Epidermal melanocyte (primary cell): ENCODE results near the gene UBE4A.

Experiments used
- DNase-seq: peaks from one replicate; pipeline ENCODE4 v3.0.0; 2011; ENCODE audit warnings: low spot score; ENCODE audit not compliant: insufficient read length

The UBE4A gene

DNA sequence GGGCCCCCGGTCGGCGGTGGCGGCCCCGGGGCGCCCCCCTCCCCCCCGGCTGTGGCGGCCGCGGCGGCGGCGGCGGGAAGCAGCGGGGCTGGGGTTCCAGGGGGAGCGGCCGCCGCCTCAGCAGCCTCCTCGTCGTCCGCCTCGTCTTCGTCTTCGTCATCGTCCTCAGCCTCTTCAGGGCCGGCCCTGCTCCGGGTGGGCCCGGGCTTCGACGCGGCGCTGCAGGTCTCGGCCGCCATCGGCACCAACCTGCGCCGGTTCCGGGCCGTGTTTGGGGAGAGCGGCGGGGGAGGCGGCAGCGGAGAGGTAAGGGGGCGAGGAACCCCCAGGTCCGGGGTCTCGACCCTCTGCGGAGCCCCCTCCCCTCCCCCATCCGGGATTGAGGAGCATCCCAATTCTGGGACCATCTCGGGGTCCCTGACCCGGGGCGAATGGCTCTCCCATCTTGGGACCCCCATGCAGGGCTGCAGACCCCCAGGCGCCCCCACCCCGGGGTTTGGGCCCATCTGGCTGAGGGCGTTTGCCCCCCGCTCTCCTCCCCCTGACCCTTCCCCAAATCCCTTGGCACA lies 77.3 kb downstream of the UBE4A start:
- DNase-seq = no peak

DNA sequence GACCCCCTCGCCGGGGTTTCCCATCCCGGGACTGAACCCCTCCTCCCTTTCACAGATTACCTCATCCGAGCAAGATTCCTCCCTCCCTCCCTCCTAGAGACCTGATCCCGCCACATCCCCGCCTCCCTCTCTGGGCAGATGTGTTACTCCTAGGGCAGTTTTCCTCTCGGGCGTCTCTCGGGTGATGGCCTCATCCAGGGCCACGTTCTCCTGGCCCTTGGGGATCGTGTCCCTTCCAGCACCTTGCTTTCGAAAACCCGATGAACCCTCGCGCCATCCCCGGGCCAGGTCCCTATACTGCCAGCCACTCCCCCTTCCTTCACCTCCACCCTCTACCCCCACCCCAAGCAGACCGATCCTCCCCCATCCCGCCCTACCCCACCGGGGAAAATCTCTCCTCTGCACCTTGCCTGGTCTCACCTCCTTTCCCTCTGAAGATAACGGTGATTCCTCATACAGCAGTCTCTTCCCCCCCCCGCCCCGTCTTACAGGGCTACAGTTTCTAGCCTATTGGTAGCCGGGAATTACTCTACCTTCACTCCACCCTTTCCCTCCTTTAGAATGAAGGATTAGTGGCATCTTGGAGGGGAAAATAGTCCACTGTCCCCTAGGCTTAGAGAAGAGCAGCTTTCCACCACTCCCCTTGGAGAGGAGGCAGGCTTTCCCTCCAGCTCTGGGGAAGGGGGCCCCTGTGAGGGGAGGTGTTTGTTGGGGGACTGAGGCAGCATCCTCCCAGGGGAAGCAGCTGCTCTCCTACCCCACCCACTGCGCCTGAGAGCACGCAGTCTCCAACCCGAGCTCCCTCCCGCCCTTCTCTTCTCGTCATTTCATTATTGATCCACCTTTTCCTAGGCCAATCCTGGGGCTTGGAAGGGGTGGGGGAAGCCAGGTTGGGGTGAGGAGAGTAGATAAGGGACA lies 78.1 kb downstream of the UBE4A start:
- DNase-seq = no peak

DNA sequence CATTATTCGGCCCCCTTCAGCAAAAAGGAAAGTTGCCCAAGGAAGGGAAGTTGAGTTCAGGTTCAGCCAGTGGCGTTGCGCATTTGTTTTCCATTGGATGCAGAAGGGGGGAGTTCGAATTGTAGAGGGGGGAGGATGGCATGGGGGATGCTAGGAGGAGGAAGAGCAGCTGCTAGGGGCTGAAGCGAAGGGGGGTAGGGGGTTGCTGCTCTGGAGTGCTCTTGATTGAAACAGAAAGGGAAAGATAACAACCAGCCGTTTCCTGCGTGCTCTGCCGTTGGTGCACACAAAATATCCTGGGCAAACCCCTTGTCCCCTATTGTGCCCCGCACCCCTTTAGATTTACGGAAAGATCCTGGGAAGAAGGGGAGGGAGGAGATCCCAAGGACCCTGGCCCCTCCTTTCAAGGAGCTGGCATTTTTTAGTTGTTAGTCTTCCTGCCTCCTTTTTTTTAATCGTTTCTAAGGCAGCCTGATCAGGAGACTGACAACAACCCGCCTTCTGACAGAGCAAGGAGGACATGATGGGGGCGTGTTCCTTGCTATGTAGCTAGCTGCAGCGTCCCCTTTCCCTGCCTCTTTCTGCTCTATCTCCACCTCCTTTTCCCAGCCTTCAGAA lies 79.0 kb downstream of the UBE4A start:
- DNase-seq = peak; percentile 93

GRCh38 chr11:118439646-118440045 lies 80.2 kb downstream of the UBE4A start:
- no peak for DNase-seq

GRCh38 chr11:118441770-118442275 lies 82.4 kb downstream of the UBE4A start:
- DNase-seq = no peak

DNA sequence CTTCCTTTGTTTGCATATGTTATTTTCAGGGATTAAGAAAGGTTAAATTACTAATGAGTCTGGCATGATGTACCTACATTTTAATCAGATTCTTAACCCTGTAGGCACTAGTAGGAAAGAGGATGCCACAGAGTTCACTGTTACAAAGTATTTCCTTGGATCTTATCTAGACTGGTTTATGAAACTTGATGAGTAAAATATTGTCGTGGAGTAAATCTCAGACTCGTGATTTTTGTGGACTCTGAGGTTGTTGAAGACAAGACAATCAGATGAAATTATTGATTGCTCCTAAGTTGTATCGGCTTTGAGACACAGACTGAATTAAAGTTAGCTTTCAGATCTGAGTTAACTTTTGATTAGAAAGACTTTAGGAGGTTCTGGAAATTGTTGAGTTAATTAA lies 82.9 kb downstream of the UBE4A start:
- DNase-seq = no peak

DNA sequence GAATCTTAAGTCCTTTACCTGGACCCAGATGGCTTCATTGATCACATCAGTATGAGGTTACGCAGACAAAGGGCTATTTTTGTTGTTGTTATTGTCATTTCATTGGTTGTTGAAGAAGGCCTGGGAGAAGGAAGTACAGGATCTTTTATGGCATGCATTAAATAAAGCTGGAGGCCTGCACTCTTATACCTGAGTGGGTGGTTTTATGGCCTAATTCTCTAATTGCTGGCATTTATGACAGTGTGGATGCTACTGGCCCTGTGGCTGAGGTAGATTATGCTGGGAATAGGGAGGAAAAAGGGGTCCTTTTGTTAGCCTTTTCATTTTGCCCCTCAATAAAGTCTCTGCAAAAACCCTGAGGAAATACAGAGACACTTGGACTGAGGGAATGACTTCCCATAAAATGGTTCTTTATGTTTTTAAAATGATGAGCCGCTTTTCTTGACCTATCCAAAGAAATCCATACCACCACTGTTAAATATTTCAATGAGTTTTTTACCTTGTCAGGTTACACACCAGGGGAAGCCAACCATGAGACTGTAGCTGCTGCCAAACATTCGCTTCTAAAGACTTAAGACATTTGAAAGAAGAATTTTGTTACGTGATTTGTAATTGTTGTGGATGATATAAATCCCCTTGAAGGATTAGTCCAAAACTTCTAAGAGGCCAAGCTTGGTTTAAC lies 83.6 kb downstream of the UBE4A start:
- DNase-seq = no peak

- DNase-seq = no peak
These were observed 84.3 kb downstream of the UBE4A start for GRCh38 chr11:118443590-118444218.

GRCh38 chr11:118447423-118447822 lies 88.0 kb downstream of the UBE4A start:
- DNase-seq = no peak

DNA sequence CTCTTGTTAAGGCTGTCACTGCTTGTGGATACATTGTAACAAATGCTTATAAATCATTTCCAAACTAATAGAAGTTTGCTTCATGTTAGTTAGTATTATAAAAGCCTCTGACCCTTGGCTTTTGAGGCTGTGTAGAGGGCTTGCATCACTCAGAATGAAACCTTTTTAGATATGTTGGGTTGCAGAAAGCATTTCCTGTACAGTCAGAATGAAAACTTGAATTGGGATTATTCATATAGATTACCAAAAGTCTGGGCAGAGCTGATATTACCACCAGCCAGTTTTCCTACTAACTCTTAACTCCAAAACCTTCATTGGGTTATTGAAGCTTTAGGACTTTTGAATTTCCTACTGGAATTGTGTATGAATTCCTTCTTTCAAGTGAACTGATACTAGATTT lies 88.9 kb downstream of the UBE4A start:
- no peak for DNase-seq
